ENCODE results near the gene CPXM1.
"Not testable (repeated sequence)": the region's sequence is repeated elsewhere in the genome, so short reads cannot be mapped to it uniquely, and the experiment has no call there.

CPXM1 gene

GRCh38 chr20:2800521-2801285 is at the start of gene CPXM1:
Gene CPXM1 (minus strand): TSS chr20:2800627. CDS start chr20:2800572, 55 bp downstream.
- DNase-seq (ENCODE audit: low read depth), result no peak

- no peak for DNase-seq (ENCODE audit: low read depth)
Measured at GRCh38 chr20:2849529-2849928, 49.1 kb upstream of the CPXM1 start.

DNA sequence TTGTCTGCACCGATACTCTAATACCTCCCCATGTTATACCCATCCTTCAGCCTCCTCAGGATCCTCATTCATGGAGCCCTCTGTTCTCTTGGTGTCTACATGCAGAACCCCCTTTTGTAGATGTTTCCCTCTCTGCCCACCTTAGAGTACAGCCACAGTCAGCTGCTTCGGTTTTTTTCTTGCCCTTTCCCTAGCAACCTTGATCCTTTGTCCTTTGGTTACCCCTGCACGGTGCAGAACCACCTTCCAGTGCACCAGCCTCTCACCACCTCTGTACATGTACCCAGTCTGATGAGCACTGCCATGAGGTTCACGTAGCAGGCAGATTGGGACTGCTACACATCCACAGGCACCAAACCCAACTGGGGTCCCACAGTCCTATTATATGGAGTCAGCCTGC is 47.4 kb upstream of the CPXM1 start:
- no peak for DNase-seq (ENCODE audit: low read depth)

- no peak for DNase-seq (ENCODE audit: low read depth)
Measured at GRCh38 chr20:2846698-2847097, 46.3 kb upstream of the CPXM1 start.

- no peak for DNase-seq (ENCODE audit: low read depth)
Measured at GRCh38 chr20:2845607-2846006, 45.2 kb upstream of the CPXM1 start.

DNA sequence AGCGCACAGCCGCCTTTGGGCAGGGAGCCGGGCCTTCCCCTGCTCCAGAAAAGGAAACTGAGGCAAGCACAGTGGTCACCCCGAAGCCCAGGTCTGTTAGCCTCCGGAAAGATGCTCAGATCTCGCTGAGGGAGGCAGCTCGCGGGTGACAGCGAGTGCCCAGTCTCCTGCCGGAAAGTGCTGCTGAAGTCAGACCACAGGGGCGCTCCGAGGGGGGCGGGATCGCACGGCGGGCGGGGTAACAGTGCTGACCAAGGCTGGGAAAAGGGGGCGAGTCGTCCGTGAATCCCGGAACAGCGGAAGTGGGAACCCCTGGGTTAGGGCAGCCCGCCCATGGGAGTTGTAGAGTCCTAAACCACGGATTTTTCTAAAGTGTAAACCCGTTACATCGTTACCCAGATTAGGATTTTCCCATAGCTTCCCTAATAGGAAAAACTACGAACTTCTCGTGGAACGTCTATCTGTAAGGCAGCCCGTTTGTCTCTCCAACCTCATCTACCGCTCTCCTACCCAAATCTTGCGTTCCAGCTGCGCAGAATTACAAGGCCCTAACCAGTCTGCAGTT is 40.6 kb upstream of the CPXM1 start:
- no peak for DNase-seq (ENCODE audit: low read depth)

GRCh38 chr20:2840138-2840966 is 39.9 kb upstream of the CPXM1 start, which contains the start of the genes PCED1A and VPS16:
Gene PCED1A (minus strand): TSS chr20:2840655. CDS start chr20:2839912, 743 bp downstream.
Gene VPS16 (plus strand): TSS chr20:2840745. CDS start chr20:2840775, 30 bp downstream.
- DNase-seq (ENCODE audit: low read depth), result peak; percentile 77

GRCh38 chr20:2839732-2840137 is 39.3 kb upstream of the CPXM1 start:
- no peak for DNase-seq (ENCODE audit: low read depth)

DNA sequence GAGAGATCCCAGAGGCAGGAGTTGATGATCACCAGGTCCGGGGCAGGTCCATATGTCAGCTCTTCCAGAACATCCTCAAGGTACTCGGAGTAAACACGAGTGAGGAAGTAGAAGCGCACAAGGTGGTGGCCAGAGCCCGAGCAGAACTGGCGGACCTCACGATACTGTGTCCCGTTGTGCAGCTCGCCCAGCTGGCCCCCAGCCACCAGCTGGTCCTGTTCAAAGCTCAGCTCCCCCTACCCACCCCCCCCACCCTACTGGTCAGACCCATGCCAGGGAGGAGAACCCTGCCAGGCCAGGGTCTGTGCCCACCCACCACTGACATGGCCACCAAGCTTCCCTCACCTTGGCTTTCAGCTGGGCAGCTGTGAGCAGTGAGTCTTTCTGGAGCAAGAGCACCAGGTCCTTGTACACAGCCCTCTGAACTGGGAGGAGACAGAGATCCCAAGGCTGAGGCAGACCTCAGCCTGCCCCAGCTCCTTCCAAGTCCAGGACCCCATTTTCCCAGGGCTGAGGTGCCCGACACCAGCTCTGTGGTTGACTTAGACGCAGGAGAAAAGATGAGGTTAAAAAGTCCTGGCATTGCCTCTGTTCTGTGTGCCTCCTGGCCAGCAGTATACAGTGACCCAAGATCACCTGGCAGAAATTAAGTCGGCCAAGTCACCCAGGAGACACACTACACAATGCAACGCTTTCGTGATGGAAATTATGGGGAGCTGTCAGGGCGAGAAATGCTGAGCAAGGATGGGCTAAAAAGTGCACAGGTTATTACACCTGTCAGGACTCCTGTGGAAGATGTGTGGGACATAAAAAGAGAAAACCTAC is 38.6 kb upstream of the CPXM1 start:
- DNase-seq (ENCODE audit: low read depth), result no peak

GRCh38 chr20:2838170-2838797 is 37.9 kb upstream of the CPXM1 start:
- DNase-seq (ENCODE audit: low read depth), result no peak

GRCh38 chr20:2837221-2837960 is 37.0 kb upstream of the CPXM1 start:
- DNase-seq (ENCODE audit: low read depth), result no peak

DNA sequence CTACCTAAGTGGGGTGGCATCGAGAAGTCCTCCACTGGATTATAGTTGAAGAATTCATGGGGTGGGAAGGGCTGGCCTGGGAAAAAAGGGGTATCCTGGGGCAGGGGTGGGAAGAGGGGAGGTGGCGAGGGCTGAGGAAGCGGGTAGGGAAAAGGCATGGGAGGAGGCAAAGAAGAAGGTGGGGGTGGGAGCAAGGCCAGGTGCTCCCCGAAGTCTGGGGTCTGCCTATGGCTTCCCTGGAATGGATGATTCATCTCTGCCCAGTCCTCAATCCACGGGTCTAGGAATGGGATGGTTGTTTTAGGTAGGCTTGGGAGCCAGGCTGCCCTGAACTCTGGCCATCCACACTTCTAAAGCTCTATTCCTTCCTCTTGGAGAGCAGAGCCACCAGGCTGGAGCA is 35.6 kb upstream of the CPXM1 start:
- DNase-seq (ENCODE audit: low read depth), result no peak

DNA sequence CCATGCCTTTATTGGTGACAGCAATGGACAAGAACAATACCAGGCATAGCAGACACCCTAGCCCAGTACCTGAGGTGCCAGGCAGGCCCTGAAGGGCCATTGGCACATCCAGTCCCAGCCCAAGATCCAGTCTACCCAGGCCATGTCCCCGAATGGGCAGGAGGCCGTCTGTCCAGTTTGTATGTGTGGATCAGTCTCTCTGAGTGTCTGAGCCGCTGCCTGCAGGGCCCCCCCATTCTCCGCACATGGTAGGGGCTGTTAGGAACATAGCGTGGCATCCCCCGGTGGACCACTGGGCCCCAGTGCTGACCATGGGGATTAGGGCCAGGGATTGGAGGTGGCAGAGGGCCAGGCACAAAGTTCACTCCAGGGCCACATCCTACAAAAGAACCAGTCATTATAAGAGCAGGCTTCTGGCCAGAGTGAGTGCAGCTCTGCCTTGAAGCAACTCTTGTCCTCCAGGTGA is 34.9 kb upstream of the CPXM1 start:
- no peak for DNase-seq (ENCODE audit: low read depth)

GRCh38 chr20:2834401-2835110 is 34.1 kb upstream of the CPXM1 start:
- no peak for DNase-seq (ENCODE audit: low read depth)

GRCh38 chr20:2833761-2834160 is 33.3 kb upstream of the CPXM1 start:
- DNase-seq (ENCODE audit: low read depth), result no peak

GRCh38 chr20:2831206-2831605 is 30.8 kb upstream of the CPXM1 start:
- DNase-seq (ENCODE audit: low read depth), result not testable (repeated sequence)

- no peak for DNase-seq (ENCODE audit: low read depth)
Measured at GRCh38 chr20:2829376-2829775, 28.9 kb upstream of the CPXM1 start.

DNA sequence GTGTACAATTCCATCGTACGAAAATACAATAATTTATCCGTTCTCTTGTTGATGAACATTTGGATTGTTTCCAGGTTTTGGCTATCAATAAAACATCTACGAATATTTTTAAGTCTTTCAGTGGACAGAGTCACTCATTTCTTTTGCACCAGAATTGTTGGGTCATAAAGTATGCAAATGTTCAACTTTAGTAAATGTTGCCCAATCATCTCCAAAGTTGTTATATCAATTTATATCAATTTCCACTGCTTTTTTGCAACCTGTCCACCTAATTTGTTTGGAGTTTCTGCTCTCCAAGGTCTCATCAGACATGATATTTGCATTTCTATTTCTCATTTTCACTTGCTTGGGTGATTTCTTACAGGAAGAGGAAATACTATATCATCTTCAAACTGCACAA is 26.2 kb upstream of the CPXM1 start:
- DNase-seq (ENCODE audit: low read depth), result no peak

DNA sequence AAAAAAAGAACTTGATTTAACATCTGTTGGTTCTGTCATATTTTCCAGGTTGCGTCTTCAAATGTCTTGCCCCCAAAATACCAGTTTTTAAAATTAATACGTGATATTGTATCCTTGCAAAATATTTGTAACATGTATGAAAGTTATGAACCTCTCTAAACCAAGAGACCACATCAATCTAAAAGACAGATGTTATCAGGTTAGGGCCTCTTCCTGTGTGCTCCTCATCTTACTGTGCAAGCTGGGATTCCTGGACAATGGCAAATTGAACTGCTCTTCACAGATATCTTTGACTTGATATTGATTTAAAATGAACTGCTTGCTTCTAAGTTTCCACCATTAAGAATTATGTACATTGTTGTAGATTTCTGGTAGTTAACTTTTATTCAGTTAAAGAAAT is 25.3 kb upstream of the CPXM1 start:
- DNase-seq (ENCODE audit: low read depth), result no peak

GRCh38 chr20:2822073-2822472 is 21.6 kb upstream of the CPXM1 start:
- no peak for DNase-seq (ENCODE audit: low read depth)
